Measurements from ENCODE around the gene PAWR. TPM values are rescaled to one million over a fixed set of nuclear protein-coding genes. Genes with fewer than 3 reads are reported as not detected.

The PAWR gene
- total and polyA plus RNA-seq, 2 of the 13 experiments (the other 11 are each of a cell fraction or from before 2014, with no cell fraction given) = 29.1 to 36.1 TPM

DNA sequence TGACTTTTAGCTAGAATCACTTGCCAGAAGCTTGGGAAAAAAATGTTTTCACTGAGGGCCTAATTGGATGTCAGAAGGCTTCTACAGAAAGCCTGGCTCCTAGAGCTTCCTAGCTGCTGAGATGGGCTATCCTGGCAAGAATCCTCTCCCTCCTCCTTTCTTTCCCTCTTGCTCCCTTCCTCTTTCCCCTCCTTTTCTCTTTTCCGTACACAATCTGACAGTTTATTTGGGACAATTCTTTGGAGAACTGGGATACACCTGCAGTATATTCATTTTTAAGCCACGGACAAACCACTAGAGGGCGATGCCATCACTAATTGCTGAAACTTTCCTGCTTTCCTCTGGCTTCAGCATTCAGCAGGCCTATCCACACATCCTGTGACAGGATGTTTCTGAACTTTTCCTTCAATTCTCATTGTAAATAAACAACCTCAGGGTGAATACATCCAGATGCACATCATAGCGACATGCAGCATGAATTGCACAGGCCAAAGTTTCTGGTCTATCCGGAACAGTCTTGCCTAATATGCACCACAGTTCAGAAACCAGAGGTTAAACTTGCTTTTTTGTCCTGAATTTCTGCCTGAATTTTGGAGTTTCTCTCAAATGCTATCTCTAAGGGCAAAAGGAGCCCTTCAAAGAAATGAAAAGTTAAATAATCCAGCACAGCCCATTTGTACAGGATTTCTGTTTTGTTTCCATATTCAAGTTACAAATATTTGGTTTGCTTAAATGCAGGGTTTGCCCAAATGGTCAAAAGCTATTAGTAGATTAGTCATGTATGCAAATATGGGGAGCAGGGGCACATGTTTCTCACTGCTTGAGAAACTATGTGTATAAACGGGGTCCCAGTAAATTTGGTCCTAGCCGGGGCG lies 142.8 kb downstream of the PAWR start (continued):
- TF ChIP-seq ZEB1 (IDR thresholded peaks at IDR 0.05; ENCODE audit: insufficient replicate concordance, low read depth) (no peak), ISL2 (CRISPR knock-in tag; IDR thresholded peaks at IDR 0.05) (no peak; the same call in 1 of the 2 replicates), MEIS2 (CRISPR knock-in tag; IDR thresholded peaks at IDR 0.05) (peak; percentile 75; the same call in 1 of the 2 replicates), THYN1 (CRISPR knock-in tag; IDR thresholded peaks at IDR 0.05; ENCODE audit: borderline replicate concordance, low read depth) (no peak), ATF7 (IDR thresholded peaks at IDR 0.05) (no peak), ATF7 (CRISPR knock-in tag; IDR thresholded peaks at IDR 0.05) (peak; percentile 47; the same call in 1 of the 2 replicates), PCBP2 (optimal IDR thresholded peaks at IDR 0.05; ENCODE audit: low read depth, low read length, poor library complexity, severe bottlenecking) (no peak), STAT5B (CRISPR knock-in tag; IDR thresholded peaks at IDR 0.05) (0 out of 2 replicates have a peak, but pooled peaks have one; percentile 5), ZNF761 (CRISPR knock-in tag; conservative IDR thresholded peaks at IDR 0.05) (no peak), LCORL (IDR thresholded peaks at IDR 0.05) (peak; percentile 26; the same call in 1 of the 2 replicates), LCORL (CRISPR knock-in tag; IDR thresholded peaks at IDR 0.05) (peak; percentile 87), KDM2A (CRISPR knock-in tag; IDR thresholded peaks at IDR 0.05; ENCODE audit: borderline replicate concordance, low read depth) (no peak), SMAD9 (CRISPR knock-in tag; IDR thresholded peaks at IDR 0.05) (no peak), CCDC6 (CRISPR knock-in tag; IDR thresholded peaks at IDR 0.05) (no peak), ZNF660 (CRISPR knock-in tag; IDR thresholded peaks at IDR 0.05; ENCODE audit: borderline replicate concordance, low read depth) (no peak), ZFP62 (CRISPR knock-in tag; IDR thresholded peaks at IDR 0.05) (no peak), HOXD1 (CRISPR knock-in tag; IDR thresholded peaks at IDR 0.05) (no peak), RAD51 (IDR thresholded peaks at IDR 0.05; ENCODE audit: borderline replicate concordance) (no peak), ZNF83 (CRISPR knock-in tag; IDR thresholded peaks at IDR 0.05; ENCODE audit: borderline replicate concordance) (no peak), SPEN (CRISPR knock-in tag; IDR thresholded peaks at IDR 0.05; ENCODE audit: low read depth) (no peak), TSC22D2 (CRISPR knock-in tag; IDR thresholded peaks at IDR 0.05; ENCODE audit: borderline replicate concordance) (no peak), KDM3A (CRISPR knock-in tag; IDR thresholded peaks at IDR 0.05; ENCODE audit: low read depth) (no peak)
- TF ChIP-seq, protein P1, sequence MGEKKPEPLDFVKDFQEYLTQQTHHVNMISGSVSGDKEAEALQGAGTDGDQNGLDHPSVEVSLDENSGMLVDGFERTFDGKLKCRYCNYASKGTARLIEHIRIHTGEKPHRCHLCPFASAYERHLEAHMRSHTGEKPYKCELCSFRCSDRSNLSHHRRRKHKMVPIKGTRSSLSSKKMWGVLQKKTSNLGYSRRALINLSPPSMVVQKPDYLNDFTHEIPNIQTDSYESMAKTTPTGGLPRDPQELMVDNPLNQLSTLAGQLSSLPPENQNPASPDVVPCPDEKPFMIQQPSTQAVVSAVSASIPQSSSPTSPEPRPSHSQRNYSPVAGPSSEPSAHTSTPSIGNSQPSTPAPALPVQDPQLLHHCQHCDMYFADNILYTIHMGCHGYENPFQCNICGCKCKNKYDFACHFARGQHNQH (CRISPR knock-in tag; IDR thresholded peaks at IDR 0.05) = peak; percentile 77
- TF ChIP-seq, protein P2, sequence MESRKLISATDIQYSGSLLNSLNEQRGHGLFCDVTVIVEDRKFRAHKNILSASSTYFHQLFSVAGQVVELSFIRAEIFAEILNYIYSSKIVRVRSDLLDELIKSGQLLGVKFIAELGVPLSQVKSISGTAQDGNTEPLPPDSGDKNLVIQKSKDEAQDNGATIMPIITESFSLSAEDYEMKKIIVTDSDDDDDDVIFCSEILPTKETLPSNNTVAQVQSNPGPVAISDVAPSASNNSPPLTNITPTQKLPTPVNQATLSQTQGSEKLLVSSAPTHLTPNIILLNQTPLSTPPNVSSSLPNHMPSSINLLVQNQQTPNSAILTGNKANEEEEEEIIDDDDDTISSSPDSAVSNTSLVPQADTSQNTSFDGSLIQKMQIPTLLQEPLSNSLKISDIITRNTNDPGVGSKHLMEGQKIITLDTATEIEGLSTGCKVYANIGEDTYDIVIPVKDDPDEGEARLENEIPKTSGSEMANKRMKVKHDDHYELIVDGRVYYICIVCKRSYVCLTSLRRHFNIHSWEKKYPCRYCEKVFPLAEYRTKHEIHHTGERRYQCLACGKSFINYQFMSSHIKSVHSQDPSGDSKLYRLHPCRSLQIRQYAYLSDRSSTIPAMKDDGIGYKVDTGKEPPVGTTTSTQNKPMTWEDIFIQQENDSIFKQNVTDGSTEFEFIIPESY (CRISPR knock-in tag; IDR thresholded peaks at IDR 0.05) = no peak
- TF ChIP-seq, protein P3, sequence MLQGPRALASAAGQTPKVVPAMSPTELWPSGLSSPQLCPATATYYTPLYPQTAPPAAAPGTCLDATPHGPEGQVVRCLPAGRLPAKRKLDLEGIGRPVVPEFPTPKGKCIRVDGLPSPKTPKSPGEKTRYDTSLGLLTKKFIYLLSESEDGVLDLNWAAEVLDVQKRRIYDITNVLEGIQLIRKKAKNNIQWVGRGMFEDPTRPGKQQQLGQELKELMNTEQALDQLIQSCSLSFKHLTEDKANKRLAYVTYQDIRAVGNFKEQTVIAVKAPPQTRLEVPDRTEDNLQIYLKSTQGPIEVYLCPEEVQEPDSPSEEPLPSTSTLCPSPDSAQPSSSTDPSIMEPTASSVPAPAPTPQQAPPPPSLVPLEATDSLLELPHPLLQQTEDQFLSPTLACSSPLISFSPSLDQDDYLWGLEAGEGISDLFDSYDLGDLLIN (CRISPR knock-in tag; IDR thresholded peaks at IDR 0.05; ENCODE audit: borderline replicate concordance) = no peak
- TF ChIP-seq, protein P4, sequence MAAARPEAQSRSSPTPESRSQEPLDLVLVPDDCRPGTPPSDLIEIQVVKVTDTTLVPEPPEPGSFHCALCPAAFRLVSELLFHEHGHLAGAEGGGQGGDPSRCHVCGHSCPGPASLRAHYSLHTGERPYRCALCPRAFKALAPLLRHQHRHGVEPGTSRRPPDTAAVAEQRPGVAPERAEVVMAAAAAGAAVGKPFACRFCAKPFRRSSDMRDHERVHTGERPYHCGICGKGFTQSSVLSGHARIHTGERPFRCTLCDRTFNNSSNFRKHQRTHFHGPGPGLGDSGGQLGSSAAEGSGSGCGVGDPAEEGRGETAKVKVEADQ (CRISPR knock-in tag; IDR thresholded peaks at IDR 0.05; ENCODE audit: borderline replicate concordance) = no peak
